Measurements from ENCODE around the gene CLEC2D.
A peak's percentile ranks its signal among the peaks of the same experiment; 100 is the strongest.
"Not testable (repeated sequence)": the region's sequence is repeated elsewhere in the genome, so short reads cannot be mapped to it uniquely, and the experiment has no call there.

CLEC2D gene, protein sequence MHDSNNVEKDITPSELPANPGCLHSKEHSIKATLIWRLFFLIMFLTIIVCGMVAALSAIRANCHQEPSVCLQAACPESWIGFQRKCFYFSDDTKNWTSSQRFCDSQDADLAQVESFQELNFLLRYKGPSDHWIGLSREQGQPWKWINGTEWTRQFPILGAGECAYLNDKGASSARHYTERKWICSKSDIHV

DNA sequence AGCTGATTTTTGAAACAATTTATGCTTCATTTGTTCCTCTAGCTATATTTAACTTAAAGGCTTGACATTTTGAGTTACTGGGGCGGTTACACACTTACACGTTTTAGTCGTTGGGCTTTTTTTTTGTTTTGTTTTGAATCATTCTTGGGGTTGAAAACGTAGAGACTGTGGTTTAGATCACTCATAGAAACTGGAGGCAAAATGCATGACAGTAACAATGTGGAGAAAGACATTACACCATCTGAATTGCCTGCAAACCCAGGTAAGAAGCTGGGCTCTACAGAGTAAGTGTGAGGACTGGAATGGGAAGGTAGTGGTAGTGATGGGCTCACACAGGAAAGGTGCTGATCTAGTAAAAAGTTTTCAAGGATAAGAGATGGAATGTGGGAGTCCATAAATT, at the start of gene CLEC2D:
CLEC2D (plus strand) TSS at position 180 of the 400 bp plus-strand sequence; CDS start at position 202, 22 bp downstream.
- no peak for FAIRE-seq

GRCh38 chr12:9625019-9625418, 44.5 kb upstream of the CLEC2D start:
- FAIRE-seq, result no peak

DNA sequence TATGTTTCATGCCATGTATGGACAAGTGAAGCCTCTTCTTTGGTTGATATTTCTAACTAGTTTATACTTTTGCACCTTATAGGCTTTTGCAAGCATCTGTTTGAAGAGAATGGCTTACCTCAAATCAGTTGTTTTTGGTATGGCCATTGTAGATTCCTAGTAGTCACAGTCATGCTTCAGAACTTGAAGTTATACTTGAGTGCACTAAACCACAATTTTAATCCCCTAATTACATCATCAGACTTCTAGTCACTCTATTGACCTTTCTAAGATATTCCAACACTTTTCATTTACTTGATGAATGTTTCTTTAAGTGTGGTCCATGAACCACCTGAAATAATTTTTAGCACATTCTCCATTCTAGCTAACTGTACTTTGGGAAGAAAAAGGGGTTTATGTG, 43.2 kb upstream of the CLEC2D start:
- no peak for FAIRE-seq

- FAIRE-seq, result no peak
These were observed 42.7 kb upstream of the CLEC2D start for GRCh38 chr12:9626821-9627220.

GRCh38 chr12:9632766-9633165, 36.7 kb upstream of the CLEC2D start:
- FAIRE-seq, result no peak

DNA sequence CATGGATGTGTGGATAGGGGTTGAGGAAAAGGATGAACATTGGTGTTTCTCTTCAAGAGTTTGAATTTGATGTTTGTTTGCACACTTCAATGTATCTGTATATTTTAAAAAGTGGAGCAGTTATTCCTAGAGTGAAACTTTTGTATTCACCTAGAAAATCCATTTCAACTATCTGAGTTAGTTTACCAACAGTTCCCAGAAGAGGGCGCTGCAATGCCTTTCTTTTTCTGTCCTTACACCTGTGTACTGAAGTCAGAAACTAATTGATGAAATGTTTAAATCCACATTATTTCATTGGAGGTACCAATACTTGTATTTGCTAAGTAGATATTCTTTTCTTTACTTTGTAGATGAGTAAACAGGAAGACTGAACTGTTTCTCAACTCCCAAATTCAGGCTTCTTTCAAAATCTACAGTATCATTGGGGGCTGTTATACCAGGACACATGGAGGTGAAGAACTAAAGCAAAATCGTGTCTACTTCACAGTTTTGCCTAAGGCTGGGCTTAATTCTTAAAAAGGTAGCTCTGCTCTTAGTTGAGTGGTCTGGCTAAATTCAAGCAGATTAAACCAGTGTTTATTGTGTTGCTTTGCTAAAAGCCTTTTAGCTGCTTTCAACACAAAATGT, 35.2 kb upstream of the CLEC2D start:
- FAIRE-seq, result peak; percentile 55

DNA sequence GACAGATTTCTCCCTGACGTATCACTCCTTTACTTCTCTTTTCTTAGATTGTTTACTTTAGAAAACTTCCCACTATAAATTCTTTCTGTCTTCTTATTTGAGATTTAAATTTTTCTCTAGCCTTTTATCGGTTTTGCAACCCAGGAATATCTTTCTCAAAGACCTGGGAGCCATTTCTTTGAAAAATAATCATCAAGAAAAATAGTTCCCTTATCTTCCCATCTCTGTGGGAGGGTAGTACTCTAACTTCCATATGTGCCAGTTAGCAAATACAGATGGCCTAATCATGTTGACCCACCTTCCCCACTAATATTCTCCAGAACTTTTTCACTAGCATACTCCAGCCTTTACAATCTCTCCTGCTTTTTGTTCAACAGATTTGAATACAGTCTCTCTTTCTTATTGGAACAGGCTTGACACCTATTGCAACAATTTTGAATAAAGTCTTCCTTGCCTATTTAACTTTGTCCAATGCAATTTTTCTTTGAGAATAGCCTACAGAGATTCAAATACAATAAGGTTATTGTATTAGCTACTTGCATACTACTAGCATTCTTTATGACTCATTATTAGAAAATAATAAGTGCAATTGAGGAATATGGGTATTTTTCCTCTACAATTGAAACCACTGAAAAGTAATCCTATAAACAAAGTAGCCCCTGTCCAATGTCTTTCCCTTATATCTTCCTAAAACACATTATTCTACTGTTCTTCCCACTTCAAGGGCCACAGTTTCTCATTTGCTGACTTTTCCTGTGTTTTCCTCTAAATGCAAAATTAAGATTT, 34.4 kb upstream of the CLEC2D start:
- FAIRE-seq, result no peak

GRCh38 chr12:9636150-9636850, 33.2 kb upstream of the CLEC2D start:
- FAIRE-seq, result no peak

DNA sequence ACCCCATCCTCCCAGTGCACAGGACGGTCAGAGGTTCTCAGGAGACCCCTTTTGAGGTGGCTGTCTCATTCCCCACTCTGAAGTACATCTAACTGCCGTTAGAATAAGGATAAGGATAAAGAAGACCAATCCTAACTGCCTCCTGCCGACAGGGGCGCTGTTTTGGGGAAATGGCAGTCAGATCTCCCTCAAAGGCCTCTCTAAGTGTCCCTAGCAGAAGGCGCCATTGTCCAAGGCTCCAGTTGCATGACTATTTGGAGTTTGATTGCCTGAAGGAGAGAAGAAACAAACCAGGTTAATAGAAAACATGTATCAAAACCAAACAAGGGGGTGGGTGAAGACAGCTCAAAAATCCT, 32.7 kb upstream of the CLEC2D start:
- FAIRE-seq, result no peak

- no peak for FAIRE-seq
These were observed 29.5 kb upstream of the CLEC2D start for GRCh38 chr12:9640024-9640423.

DNA sequence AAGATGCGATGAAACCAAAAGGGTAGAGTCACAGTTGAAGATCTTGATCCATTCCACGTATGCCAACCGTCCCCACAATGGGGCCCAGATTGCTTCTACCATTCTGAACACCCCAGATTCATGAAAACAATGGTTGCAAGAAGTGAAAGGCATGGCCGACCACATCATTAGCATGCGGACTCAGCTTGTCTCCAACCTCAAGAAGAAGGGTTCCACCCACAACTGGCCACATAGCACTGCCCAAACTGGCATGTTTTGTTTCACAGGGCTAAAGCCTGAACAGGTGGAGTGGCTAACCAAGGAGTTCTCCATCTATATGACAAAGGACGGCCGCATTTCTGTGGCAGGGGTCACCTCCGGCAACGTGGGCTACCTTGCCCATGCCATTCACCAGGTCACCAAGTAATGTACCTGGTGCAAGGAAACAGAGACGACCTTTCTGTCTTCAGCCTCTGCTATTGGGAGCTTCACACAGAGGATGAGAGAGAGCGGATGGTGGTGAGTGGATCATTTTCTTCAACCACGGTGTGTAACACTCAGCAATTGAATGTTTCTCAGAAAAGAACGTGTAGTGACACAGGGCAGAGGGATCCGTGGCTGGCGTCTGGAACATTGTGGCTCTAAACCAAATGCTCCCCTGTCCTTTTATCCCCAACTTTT, 26.8 kb upstream of the CLEC2D start:
- no peak for FAIRE-seq

DNA sequence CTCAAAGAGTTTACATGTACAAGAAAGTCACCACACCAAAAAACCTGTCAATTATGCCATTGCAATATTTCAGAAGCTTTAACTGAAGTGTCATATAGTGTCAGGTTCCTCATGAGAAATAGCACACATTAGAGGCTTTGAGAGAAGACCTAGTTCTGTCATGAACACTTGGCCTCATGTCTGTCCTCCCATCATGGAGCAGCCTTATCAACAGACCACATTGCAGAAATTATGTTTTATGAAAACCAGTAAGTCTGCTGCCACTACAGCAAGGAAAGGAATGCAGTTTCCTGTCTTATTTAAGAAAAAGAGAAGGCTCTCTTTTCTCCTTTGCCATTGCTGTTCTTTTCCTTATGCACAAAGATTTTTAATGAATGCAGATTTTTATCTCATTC, 26.2 kb upstream of the CLEC2D start:
- no peak for FAIRE-seq

- not testable (repeated sequence) for FAIRE-seq
These were observed 24.4 kb upstream of the CLEC2D start for GRCh38 chr12:9644985-9645551.

- no peak for FAIRE-seq
These were observed 22.4 kb upstream of the CLEC2D start for GRCh38 chr12:9646794-9647781.

GRCh38 chr12:9647825-9648700, 21.4 kb upstream of the CLEC2D start:
- FAIRE-seq, result no peak

GRCh38 chr12:9648701-9649531, 20.6 kb upstream of the CLEC2D start:
- no peak for FAIRE-seq

- FAIRE-seq, result no peak
These were observed 20.0 kb upstream of the CLEC2D start for GRCh38 chr12:9649532-9649940.

DNA sequence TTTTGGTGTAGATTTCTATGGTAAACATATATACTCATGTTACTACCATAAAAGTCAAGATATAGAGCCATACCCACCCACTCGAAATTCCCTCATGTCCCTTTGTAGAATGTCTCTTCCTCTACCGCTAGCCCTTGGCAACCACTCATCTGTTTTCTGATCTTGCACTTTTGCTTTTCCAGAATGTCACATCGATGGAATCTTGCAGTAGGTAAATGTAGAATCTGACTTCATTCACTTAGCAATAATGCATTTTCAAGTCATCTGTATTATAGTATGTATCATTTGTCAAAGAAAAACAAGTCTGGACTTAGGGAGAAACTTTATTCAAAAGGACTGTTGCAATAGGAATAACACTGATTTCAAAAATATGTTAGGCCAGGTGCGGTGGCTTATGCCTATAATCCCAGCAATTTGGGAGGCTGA, 19.3 kb upstream of the CLEC2D start:
- no peak for FAIRE-seq

GRCh38 chr12:9651265-9651729, 18.2 kb upstream of the CLEC2D start:
- FAIRE-seq, result no peak

All from islet of Langerhans (tissue), 1 donor.